GM12891 (cell line): Measurements from ENCODE around the gene ARHGEF19.

Source experiments
- POLR2A ChIP-seq: IDR thresholded peaks from 2 replicates; pipeline ENCODE4 v1.6.1; 2011; ENCODE audit warnings: low read depth, low read length, control low read depth
- POLR2AphosphoS5 ChIP-seq: IDR thresholded peaks from 2 replicates; pipeline ENCODE4 v1.6.1; 2011; ENCODE audit warnings: low read depth, low read length, control low read depth

DNA sequence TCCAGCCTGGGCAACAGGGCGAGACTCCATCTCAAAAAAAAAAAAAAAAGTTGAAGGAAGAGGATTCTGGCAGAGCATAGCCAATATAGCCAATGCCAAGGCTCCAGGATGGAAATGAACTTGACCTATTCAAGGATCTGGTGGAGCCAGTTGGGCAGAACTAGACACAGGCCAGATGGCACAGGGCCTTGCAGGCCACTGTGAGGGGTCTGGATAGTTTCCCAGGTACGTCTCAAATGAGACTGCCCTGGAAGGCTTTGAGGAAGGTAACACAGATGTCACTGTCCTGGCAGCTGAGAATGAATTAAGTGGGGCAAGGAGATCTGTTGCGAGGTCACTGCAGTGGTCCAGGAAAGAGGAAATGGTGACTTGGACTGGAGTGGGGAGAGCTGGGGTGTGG lies 12.0 kb upstream of the ARHGEF19 start:
- TF ChIP-seq POLR2A = no peak
- TF ChIP-seq POLR2AphosphoS5 = no peak
